ENCODE results near the gene STAB1.

STAB1 gene

DNA sequence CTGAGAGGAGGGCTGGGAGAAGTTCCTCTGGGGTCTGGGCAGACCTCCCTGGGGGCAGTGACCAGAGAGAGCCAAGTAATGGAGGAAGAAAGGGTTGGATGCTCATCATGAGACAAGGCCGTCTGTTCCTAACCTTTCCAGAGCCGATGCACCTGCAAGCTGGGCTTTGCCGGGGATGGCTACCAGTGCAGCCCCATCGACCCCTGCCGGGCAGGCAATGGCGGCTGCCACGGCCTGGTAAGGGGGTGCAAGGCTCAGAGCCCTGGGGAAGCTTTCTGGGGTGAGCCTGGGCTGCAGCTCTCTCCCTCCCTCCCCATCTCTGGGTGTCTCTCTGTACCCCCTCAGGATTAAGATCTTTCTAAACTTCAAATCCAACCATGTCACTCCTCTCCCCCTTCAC is 16.4 kb downstream of the STAB1 start:
- Histone ChIP-seq H3K4me2 (ENCODE audit: insufficient read depth, low read length) (no peak overlapping the region), H3K9me3 (ENCODE audit: insufficient read depth, low read length, severe bottlenecking) (no peaks in the 10 kb centered on the region), H3K4me1 (ENCODE audit: insufficient read depth, low read length) (no peaks in the 10 kb centered on the region), H3K36me3 (ENCODE audit: insufficient read depth, low read length) (no peaks in the 10 kb centered on the region), H3K27me3 (ENCODE audit: insufficient read depth, low read length, poor library complexity) (peaks cover 6% of the 10 kb centered on the region), H4K20me1 (ENCODE audit: insufficient read depth, low read length) (peaks cover 9% of the 10 kb centered on the region; the same call in 1 of the 2 replicates), H3K79me2 (ENCODE audit: insufficient read depth, low read length) (no peaks in the 10 kb centered on the region), H3K27ac (ENCODE audit: low read length) (no peak overlapping the region), H3K9ac (ENCODE audit: low read depth, low read length) (no peak overlapping the region), H3K4me3 (ENCODE audit: low read depth in 1 of 2, low read length in 2 of 2) (no peak overlapping the region), H2AFZ (ENCODE audit: low read depth, low read length) (no peak overlapping the region)
- no peak for ATAC-seq (ENCODE audit: insufficient read depth, low read depth)
- TF ChIP-seq CTCF (IDR thresholded peaks at IDR 0.05; ENCODE audit: borderline replicate concordance, extremely low read depth, low read length, poor library complexity, severe bottlenecking): no peak
- no peak for TF ChIP-seq EZH2 (IDR thresholded peaks at IDR 0.05; ENCODE audit: borderline replicate concordance, low read depth, low read length, severe bottlenecking)
- no peak for DNase-seq

GRCh38 chr3:52512105-52512504 is 17.0 kb downstream of the STAB1 start:
- TF ChIP-seq CTCF (IDR thresholded peaks at IDR 0.05; ENCODE audit: borderline replicate concordance, extremely low read depth, low read length, poor library complexity, severe bottlenecking): no peak
- H3K4me1 ChIP-seq (ENCODE audit: insufficient read depth, low read length): no peaks in the 10 kb centered on the region
- H3K79me2 ChIP-seq (ENCODE audit: insufficient read depth, low read length): no peaks in the 10 kb centered on the region
- no peak for ATAC-seq (ENCODE audit: insufficient read depth, low read depth)
- H3K27ac ChIP-seq (ENCODE audit: low read length): no peak overlapping the region
- no peak overlapping the region for H2AFZ ChIP-seq (ENCODE audit: low read depth, low read length)
- H4K20me1 ChIP-seq (ENCODE audit: insufficient read depth, low read length): peaks cover 9% of the 10 kb centered on the region; the same call in 1 of the 2 replicates
- H3K4me2 ChIP-seq (ENCODE audit: insufficient read depth, low read length): no peak overlapping the region
- no peaks in the 10 kb centered on the region for H3K36me3 ChIP-seq (ENCODE audit: insufficient read depth, low read length)
- peaks cover 6% of the 10 kb centered on the region for H3K27me3 ChIP-seq (ENCODE audit: insufficient read depth, low read length, poor library complexity)
- H3K9me3 ChIP-seq (ENCODE audit: insufficient read depth, low read length, severe bottlenecking): no peaks in the 10 kb centered on the region
- DNase-seq: no peak
- no peak overlapping the region for H3K4me3 ChIP-seq (ENCODE audit: low read depth in 1 of 2, low read length in 2 of 2)
- H3K9ac ChIP-seq (ENCODE audit: low read depth, low read length): no peak overlapping the region

GRCh38 chr3:52512727-52513126 is 17.6 kb downstream of the STAB1 start:
- Histone ChIP-seq H2AFZ (ENCODE audit: low read depth, low read length) (no peak overlapping the region), H3K4me1 (ENCODE audit: insufficient read depth, low read length) (no peaks in the 10 kb centered on the region), H3K36me3 (ENCODE audit: insufficient read depth, low read length) (no peaks in the 10 kb centered on the region), H3K4me2 (ENCODE audit: insufficient read depth, low read length) (no peak overlapping the region), H3K27me3 (ENCODE audit: insufficient read depth, low read length, poor library complexity) (peaks cover 6% of the 10 kb centered on the region), H3K9ac (ENCODE audit: low read depth, low read length) (no peak overlapping the region), H3K4me3 (ENCODE audit: low read depth in 1 of 2, low read length in 2 of 2) (no peak overlapping the region), H4K20me1 (ENCODE audit: insufficient read depth, low read length) (peaks cover 9% of the 10 kb centered on the region; the same call in 1 of the 2 replicates), H3K27ac (ENCODE audit: low read length) (no peak overlapping the region), H3K9me3 (ENCODE audit: insufficient read depth, low read length, severe bottlenecking) (no peaks in the 10 kb centered on the region), H3K79me2 (ENCODE audit: insufficient read depth, low read length) (no peaks in the 10 kb centered on the region)
- DNase-seq (no peak), ATAC-seq (ENCODE audit: insufficient read depth, low read depth) (no peak)
- TF ChIP-seq CTCF (IDR thresholded peaks at IDR 0.05; ENCODE audit: borderline replicate concordance, extremely low read depth, low read length, poor library complexity, severe bottlenecking): no peak
- no peak for TF ChIP-seq EZH2 (IDR thresholded peaks at IDR 0.05; ENCODE audit: borderline replicate concordance, low read depth, low read length, severe bottlenecking)

DNA sequence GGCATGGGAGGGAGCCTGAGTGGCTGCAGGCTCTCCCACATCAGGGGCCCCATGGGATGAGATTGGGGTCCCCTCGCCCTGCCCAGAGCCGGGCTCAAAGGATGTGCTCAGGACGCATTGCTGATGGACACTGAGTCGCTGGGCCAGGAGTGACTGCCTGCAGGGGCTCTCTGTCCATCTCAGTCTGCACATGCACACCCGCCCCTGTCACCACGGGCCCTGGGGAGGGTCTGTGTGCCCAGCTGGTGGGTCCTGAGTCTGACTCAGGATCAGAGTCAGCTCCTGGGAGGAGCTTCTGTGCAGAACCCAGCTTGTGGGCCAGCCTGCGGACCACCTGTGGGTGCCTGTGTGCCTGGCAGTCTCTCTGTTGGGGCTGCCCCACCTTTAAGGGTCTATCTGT is 18.1 kb downstream of the STAB1 start:
- no peak overlapping the region for H3K27ac ChIP-seq (ENCODE audit: low read length)
- ATAC-seq (ENCODE audit: insufficient read depth, low read depth) (no peak), DNase-seq (no peak)
- H3K27me3 ChIP-seq (ENCODE audit: insufficient read depth, low read length, poor library complexity): peaks cover 6% of the 10 kb centered on the region
- H3K4me1 ChIP-seq (ENCODE audit: insufficient read depth, low read length): no peaks in the 10 kb centered on the region
- no peaks in the 10 kb centered on the region for H3K9me3 ChIP-seq (ENCODE audit: insufficient read depth, low read length, severe bottlenecking)
- H4K20me1 ChIP-seq (ENCODE audit: insufficient read depth, low read length): peaks cover 9% of the 10 kb centered on the region; the same call in 1 of the 2 replicates
- no peak overlapping the region for H3K9ac ChIP-seq (ENCODE audit: low read depth, low read length)
- TF ChIP-seq CTCF (IDR thresholded peaks at IDR 0.05; ENCODE audit: borderline replicate concordance, extremely low read depth, low read length, poor library complexity, severe bottlenecking) (no peak), EZH2 (IDR thresholded peaks at IDR 0.05; ENCODE audit: borderline replicate concordance, low read depth, low read length, severe bottlenecking) (no peak)
- no peaks in the 10 kb centered on the region for H3K79me2 ChIP-seq (ENCODE audit: insufficient read depth, low read length)
- no peak overlapping the region for H3K4me3 ChIP-seq (ENCODE audit: low read depth in 1 of 2, low read length in 2 of 2)
- H2AFZ ChIP-seq (ENCODE audit: low read depth, low read length): no peak overlapping the region
- H3K4me2 ChIP-seq (ENCODE audit: insufficient read depth, low read length): no peak overlapping the region
- no peaks in the 10 kb centered on the region for H3K36me3 ChIP-seq (ENCODE audit: insufficient read depth, low read length)
